Measurements from ENCODE around the gene CTLA4. TPM values are rescaled to one million over a fixed set of nuclear protein-coding genes. Genes with fewer than 3 reads are reported as not detected.

CTLA4 gene
- total RNA-seq, 4 donors from 2014 or later = 1.2 TPM; not detected in 3

GRCh38 chr2:203889944-203890343 lies 22.4 kb downstream of the CTLA4 start:
- Histone ChIP-seq H3K27ac (no peak overlapping the region), H3K36me3 (no peaks in the 10 kb centered on the region), H3K4me3 (no peak overlapping the region), H3K27me3 (no peaks in the 10 kb centered on the region), H3K4me1 (no peaks in the 10 kb centered on the region), H3K9me3 (no peaks in the 10 kb centered on the region)
- no peak for DNase-seq (ENCODE audit: low spot score in 2 of 2)
- no peak for TF ChIP-seq POLR2AphosphoS5 (IDR thresholded peaks at IDR 0.05)
- no peak for TF ChIP-seq CTCF (IDR thresholded peaks at IDR 0.05)
- TF ChIP-seq POLR2A (IDR thresholded peaks at IDR 0.05) = no peak
- no peak for TF ChIP-seq EP300 (IDR thresholded peaks at IDR 0.05)
- WGBS = 86% methylated on average over 1 of the region's 1 CpG

- no peaks in the 10 kb centered on the region for H3K27me3 ChIP-seq
- no peaks in the 10 kb centered on the region for H3K36me3 ChIP-seq
- no peak for TF ChIP-seq POLR2A (IDR thresholded peaks at IDR 0.05)
- no peak for TF ChIP-seq EP300 (IDR thresholded peaks at IDR 0.05)
- TF ChIP-seq POLR2AphosphoS5 (IDR thresholded peaks at IDR 0.05) = no peak
- TF ChIP-seq CTCF (IDR thresholded peaks at IDR 0.05) = no peak
- WGBS = 75% methylated on average over 1 of the region's 1 CpG
- DNase-seq (ENCODE audit: low spot score in 2 of 2) = no peak
- no peak overlapping the region for H3K27ac ChIP-seq
- H3K4me3 ChIP-seq = no peak overlapping the region
- no peaks in the 10 kb centered on the region for H3K9me3 ChIP-seq
- no peaks in the 10 kb centered on the region for H3K4me1 ChIP-seq
These were observed 23.2 kb downstream of the CTLA4 start for GRCh38 chr2:203890733-203891132.

GRCh38 chr2:203891474-203891873 lies 23.9 kb downstream of the CTLA4 start:
- no peaks in the 10 kb centered on the region for H3K4me1 ChIP-seq
- H3K4me3 ChIP-seq = no peak overlapping the region
- H3K27me3 ChIP-seq = no peaks in the 10 kb centered on the region
- WGBS = 86% methylated on average over 2 of the region's 2 CpGs
- no peaks in the 10 kb centered on the region for H3K36me3 ChIP-seq
- H3K9me3 ChIP-seq = no peaks in the 10 kb centered on the region
- TF ChIP-seq POLR2AphosphoS5 (IDR thresholded peaks at IDR 0.05) (peak in 1 of 3 donors; percentile 30), EP300 (IDR thresholded peaks at IDR 0.05) (no peak)
- no peak overlapping the region for H3K27ac ChIP-seq
- no peak for DNase-seq (ENCODE audit: low spot score in 2 of 2)

- 95% methylated on average over 4 of the region's 4 CpGs for WGBS
- Histone ChIP-seq H3K27ac (no peak overlapping the region), H3K36me3 (no peaks in the 10 kb centered on the region), H3K4me3 (no peak overlapping the region), H3K27me3 (no peaks in the 10 kb centered on the region), H3K4me1 (no peaks in the 10 kb centered on the region), H3K9me3 (no peaks in the 10 kb centered on the region)
- TF ChIP-seq CTCF (IDR thresholded peaks at IDR 0.05) = no peak
- no peak for TF ChIP-seq POLR2AphosphoS5 (IDR thresholded peaks at IDR 0.05)
- DNase-seq (ENCODE audit: low spot score in 2 of 2) = no peak
These were observed 24.6 kb downstream of the CTLA4 start for GRCh38 chr2:203892207-203892606.

GRCh38 chr2:203893401-203893800 lies 25.8 kb downstream of the CTLA4 start:
- no peak overlapping the region for H3K27ac ChIP-seq
- TF ChIP-seq POLR2AphosphoS5 (IDR thresholded peaks at IDR 0.05) (no peak), EP300 (IDR thresholded peaks at IDR 0.05) (no peak), POLR2A (IDR thresholded peaks at IDR 0.05) (no peak), CTCF (IDR thresholded peaks at IDR 0.05) (no peak)
- no peak for DNase-seq (ENCODE audit: low spot score in 2 of 2)
- no peak overlapping the region for H3K4me3 ChIP-seq
- no peaks in the 10 kb centered on the region for H3K27me3 ChIP-seq
- no peaks in the 10 kb centered on the region for H3K9me3 ChIP-seq
- no peaks in the 10 kb centered on the region for H3K36me3 ChIP-seq
- H3K4me1 ChIP-seq = peaks cover 3% of the 10 kb centered on the region

- 76% methylated on average over 7 of the region's 7 CpGs for WGBS
- Histone ChIP-seq H3K4me3 (no peak overlapping the region), H3K36me3 (no peaks in the 10 kb centered on the region), H3K9me3 (no peaks in the 10 kb centered on the region), H3K27me3 (no peaks in the 10 kb centered on the region), H3K27ac (no peak overlapping the region), H3K4me1 (peaks cover 3% of the 10 kb centered on the region)
- DNase-seq (ENCODE audit: low spot score in 2 of 2) = no peak
- no peak for TF ChIP-seq EP300 (IDR thresholded peaks at IDR 0.05)
- TF ChIP-seq POLR2A (IDR thresholded peaks at IDR 0.05) = no peak
- TF ChIP-seq POLR2AphosphoS5 (IDR thresholded peaks at IDR 0.05) = no peak
- TF ChIP-seq CTCF (IDR thresholded peaks at IDR 0.05) = no peak
These were observed 26.3 kb downstream of the CTLA4 start for GRCh38 chr2:203893840-203894239.

Measured in suprapubic skin (tissue), 4 donors.